Testis (tissue), 3 donors: Measurements from ENCODE around the gene RNF157. TPM values are rescaled to one million over a fixed set of nuclear protein-coding genes. Genes with fewer than 3 reads are reported as not detected.
"Not testable (repeated sequence)": the region's sequence is repeated elsewhere in the genome, so short reads cannot be mapped to it uniquely, and the experiment has no call there.

Source experiments
- DNase-seq: peaks from one replicate; pipeline ENCODE4 v3.0.0-alpha.2; 2019
- H3K27ac ChIP-seq, 2 donors: fragments of 200-600 bp; sonication (generic); one replicate each; pipeline ENCODE4 v1.5.1; 2019
- H3K27me3 ChIP-seq: fragments of 200-600 bp; sonication (generic); one replicate; pipeline ENCODE4 v1.5.1; 2019
- H3K36me3 ChIP-seq: fragments of 200-600 bp; sonication (generic); one replicate; pipeline ENCODE4 v1.5.1; 2017; ENCODE audit warnings: low read depth; ENCODE audit errors: missing control alignments
- H3K4me1 ChIP-seq: fragments of 200-600 bp; sonication (generic); one replicate; pipeline ENCODE4 v1.5.1; 2019
- H3K4me3 ChIP-seq, 2 donors: fragments of 200-600 bp; sonication (generic); one replicate each; pipeline ENCODE4 v1.5.1; 2017 to 2019
- H3K9me3 ChIP-seq: fragments of 200-600 bp; sonication (generic); one replicate; pipeline ENCODE4 v1.5.1; 2017
- CTCF ChIP-seq, 3 experiments: fragments of 450-650 bp in 2 of 3; fragments of 200-600 bp in 1 of 3; sonication (generic) in 1 of 3; IDR thresholded peaks; one replicate each; pipeline ENCODE4 v1.5.1; 2016 to 2019; ENCODE audit warnings: antibody characterized with exemption in 3 of 3, mild to moderate bottlenecking in 2 of 3, moderate library complexity in 1 of 3
- POLR2A ChIP-seq: fragments of 450-650 bp; IDR thresholded peaks from one replicate; pipeline ENCODE4 v1.6.1; 2017; ENCODE audit warnings: antibody characterized with exemption, mild to moderate bottlenecking, moderate library complexity
- WGBS, 2 donors: methylation state at CpG; one replicate each; pipeline ENCODE4 v1.1.5; 2018; 5-methylcytosine and 5-hydroxymethylcytosine counted together
- intact Hi-C: fragments of 100-400 bp; cut with DNase I; formaldehyde crosslinking; loops from one replicate; pipeline ENCODE4 v1.15.1; 2023; ENCODE audit warnings: low total_unique reads
- polyA plus RNA-seq: library from polyadenylated mRNA; stranded (reverse); fragments of 350-450 nt; fragmentation: Illumina TruSeq; extraction: RNeasy Lipid Tissue Mini Kit (QIAGEN cat#74804); gene quantifications from one replicate; pipeline ENCODE4 v1.2.3, GENCODE V29; 2014; ENCODE audit warnings: low read depth, low replicate concordance; ENCODE audit not compliant: insufficient read depth
- total RNA-seq, 2 donors: library from RNA; depleted of rRNA; stranded (reverse); fragments of >200 nt; gene quantifications; one replicate each; pipeline ENCODE4 v1.2.3, GENCODE V29; 2016

Gene RNF157
- total and polyA plus RNA-seq, 3 donors from 2014 or later: 98.8 to 108 (median 101) TPM

DNA sequence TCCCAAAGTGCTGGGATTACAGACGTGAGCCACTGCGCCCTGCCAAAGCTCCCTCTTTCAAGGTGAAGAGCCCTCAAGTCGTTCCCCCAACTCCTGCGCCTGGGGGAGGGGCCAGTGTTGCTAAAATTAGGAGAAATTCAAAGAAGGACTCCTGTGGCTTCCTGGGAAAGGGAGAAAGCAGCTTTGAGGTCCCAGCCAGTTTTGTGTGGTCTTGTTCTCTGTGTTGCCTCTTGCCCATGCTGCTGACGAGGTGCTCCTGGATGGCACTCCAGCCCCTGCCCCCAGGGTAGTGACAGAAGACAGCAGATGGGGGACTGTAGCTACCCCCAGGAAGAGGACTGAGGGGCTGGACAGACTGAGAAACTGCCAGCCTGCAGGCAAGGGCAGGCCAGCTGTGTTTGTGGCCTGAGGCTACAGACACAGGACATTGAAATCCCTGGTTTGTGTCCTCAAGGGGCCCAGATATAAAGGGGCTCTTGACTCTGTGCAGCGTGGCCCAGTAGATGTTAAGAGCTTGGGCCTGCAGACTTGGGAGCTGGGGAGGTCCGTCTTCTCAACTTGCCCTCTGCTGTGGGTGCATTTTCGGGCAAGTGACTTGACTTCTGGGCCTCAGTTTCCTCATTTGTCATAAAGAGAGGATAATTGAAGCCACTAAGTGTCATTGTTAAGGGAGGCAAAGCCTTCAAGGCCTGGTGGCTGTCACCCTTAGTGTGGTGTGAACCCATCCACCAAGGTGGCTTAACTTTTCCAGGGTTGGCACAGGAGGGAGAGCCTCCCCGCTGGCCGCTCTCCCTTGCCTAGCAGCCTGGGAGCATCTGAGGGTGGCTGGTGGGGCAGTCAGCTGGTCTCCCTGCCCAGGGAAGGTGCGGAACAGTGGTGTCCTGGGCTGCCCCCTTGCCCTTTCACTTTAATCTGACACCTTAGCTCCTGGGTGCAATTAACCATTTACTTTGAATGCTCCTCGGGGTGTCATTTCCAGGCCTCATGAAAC, 29.0 kb upstream of the RNF157 start:
- Histone ChIP-seq H3K27me3 (no peaks in the 10 kb centered on the region), H3K27ac (no peak overlapping the region), H3K9me3 (no peaks in the 10 kb centered on the region), H3K4me3 (no peak overlapping the region), H3K4me1 (peaks cover 35% of the 10 kb centered on the region), H3K36me3 (no peaks in the 10 kb centered on the region)
- DNase-seq: no peak
- 80 to 82% methylated on average over 10 to 12 of the region's 12 CpGs for WGBS, 2 donors
- TF ChIP-seq CTCF (IDR thresholded peaks at IDR 0.05) (no peak), POLR2A (no peak)
- intact Hi-C loops: no loop called here

- 51 to 53% methylated on average over 4 to 9 of the region's 9 CpGs for WGBS, 2 donors
- no peak for TF ChIP-seq POLR2A
- no peak for TF ChIP-seq CTCF (IDR thresholded peaks at IDR 0.05)
- Histone ChIP-seq H3K27me3 (no peaks in the 10 kb centered on the region), H3K36me3 (no peaks in the 10 kb centered on the region), H3K4me3 (no peak overlapping the region), H3K4me1 (peaks cover 36% of the 10 kb centered on the region), H3K27ac (peak overlapping the region; percentile 36 to 71), H3K9me3 (no peaks in the 10 kb centered on the region)
- intact Hi-C loops: no loop called here
- DNase-seq: peak; percentile 57
These were observed 27.9 kb upstream of the RNF157 start for GRCh38 chr17:76268015-76268749.

- H3K4me3 ChIP-seq, H3K27me3 ChIP-seq, intact Hi-C loops, H3K36me3 ChIP-seq, H3K9me3 ChIP-seq, DNase-seq: not testable (repeated sequence)
- 90 to 93% methylated on average over 13 of the region's 13 CpGs for WGBS, 2 donors
- H3K27ac ChIP-seq: peak overlapping the region; percentile 36 to 71
- peaks cover 34% of the 10 kb centered on the region for H3K4me1 ChIP-seq
These were observed 27.3 kb upstream of the RNF157 start for GRCh38 chr17:76267581-76268001.

DNA sequence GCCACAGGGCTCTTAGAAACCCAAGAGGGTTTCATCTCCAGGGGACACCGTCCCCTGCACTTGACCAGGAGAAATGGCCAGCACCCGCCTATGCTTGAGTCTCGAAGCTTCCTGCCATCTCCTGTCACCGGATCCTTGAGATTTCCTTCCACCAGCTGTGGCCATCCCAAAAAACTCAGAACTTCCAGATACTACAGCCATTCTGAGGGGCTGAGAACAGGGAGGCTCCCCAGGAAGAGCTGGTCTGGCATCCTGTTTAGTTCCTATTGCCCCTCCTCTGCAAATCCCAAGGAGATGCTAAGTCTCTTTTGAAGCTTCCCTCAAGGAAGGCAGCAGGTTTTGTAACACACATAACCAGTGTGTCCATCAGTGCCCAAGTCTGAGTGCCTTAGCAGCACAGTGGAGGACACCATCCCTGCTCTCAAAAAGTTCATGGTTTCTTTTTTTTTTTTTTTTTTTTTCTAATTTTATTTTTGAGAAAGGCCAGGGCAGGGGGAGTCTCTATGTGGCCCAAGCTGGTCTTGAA, 26.8 kb upstream of the RNF157 start:
- 88 to 98% methylated on average over 4 of the region's 4 CpGs for WGBS, 2 donors
- Histone ChIP-seq H3K36me3 (no peaks in the 10 kb centered on the region), H3K27ac (peak overlapping the region in 1 of 2 donors; percentile 76), H3K27me3 (no peaks in the 10 kb centered on the region), H3K4me3 (no peak overlapping the region), H3K9me3 (no peaks in the 10 kb centered on the region), H3K4me1 (peaks cover 29% of the 10 kb centered on the region)
- TF ChIP-seq POLR2A: no peak
- TF ChIP-seq CTCF (IDR thresholded peaks at IDR 0.05): no peak
- intact Hi-C loops: no loop called here
- DNase-seq: no peak
